ENCODE results near the gene MRTO4. TPM values are rescaled to one million over a fixed set of nuclear protein-coding genes. Genes with fewer than 3 reads are reported as not detected.

Gene MRTO4
- total RNA-seq, 1 donor from 2014 or later: 41.0 TPM

DNA sequence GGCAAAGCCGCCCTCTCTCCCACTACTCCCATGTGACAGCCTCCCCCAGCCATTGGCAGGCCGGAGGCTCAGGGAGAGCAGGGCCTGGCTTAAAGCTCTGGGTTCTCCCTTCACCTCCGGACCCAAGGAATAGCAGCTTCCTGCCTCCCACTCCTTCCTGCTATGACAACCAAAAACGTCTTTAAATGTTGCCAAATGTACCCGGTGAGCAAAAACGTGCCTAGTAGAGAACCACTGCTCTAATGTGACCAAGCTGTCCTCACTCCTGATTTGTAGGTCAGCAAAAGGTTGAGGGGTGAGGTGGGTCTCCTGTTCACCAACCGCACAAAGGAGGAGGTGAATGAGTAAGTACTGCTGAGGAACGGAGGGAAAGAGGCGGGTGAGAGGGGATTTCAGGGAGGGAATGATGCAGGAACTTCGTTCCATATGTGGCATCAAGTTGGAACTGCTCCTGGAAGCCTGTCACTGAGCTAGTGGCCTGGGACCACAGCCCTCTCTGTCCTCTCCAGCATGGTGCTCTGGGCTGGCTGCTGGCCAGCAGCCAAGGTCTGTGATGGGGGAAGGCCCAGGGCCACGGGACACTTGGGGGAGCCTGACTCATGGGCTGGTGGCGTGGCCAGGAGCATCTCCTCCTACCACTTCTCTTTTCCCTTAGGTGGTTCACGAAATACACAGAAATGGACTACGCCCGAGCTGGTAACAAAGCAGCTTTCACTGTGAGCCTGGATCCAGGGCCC lies 5.7 kb downstream of the MRTO4 start:
- no peak overlapping the region for H2AFZ ChIP-seq (ENCODE audit: low read depth, low read length)
- no peaks in the 10 kb centered on the region for H3K9me3 ChIP-seq (ENCODE audit: insufficient read depth, low read depth, low read length)
- TF ChIP-seq CTCF (IDR thresholded peaks at IDR 0.05; ENCODE audit: insufficient read depth, low read depth, low read length): no peak
- TF ChIP-seq EZH2 (IDR thresholded peaks at IDR 0.05; ENCODE audit: insufficient read depth, low read length): no peak
- H3K27me3 Mint-ChIP-seq (ENCODE audit: low read depth, unreplicated experiment): no peaks in the 10 kb centered on the region
- H3K9me3 Mint-ChIP-seq (ENCODE audit: unreplicated experiment): no peaks in the 10 kb centered on the region
- H3K4me3 ChIP-seq (ENCODE audit: insufficient read depth, low read depth, low read length): no peak overlapping the region
- FAIRE-seq (no peak), DNase-seq (ENCODE audit: low read depth) (no peak)
- H4K20me1 ChIP-seq (ENCODE audit: insufficient read depth, low read length): peaks cover 30% of the 10 kb centered on the region
- H3K27me3 ChIP-seq (ENCODE audit: insufficient read depth, low read length): no peaks in the 10 kb centered on the region
- H3K4me3 Mint-ChIP-seq (ENCODE audit: unreplicated experiment): no peak overlapping the region
- no peak overlapping the region for H3K4me2 ChIP-seq (ENCODE audit: low read length)
- H3K36me3 ChIP-seq (ENCODE audit: insufficient read depth, low read length): peaks cover 19% of the 10 kb centered on the region
- H3K4me1 Mint-ChIP-seq (ENCODE audit: low read depth, unreplicated experiment): peaks cover 21% of the 10 kb centered on the region
- H3K27ac ChIP-seq (ENCODE audit: low read depth, low read length): no peak overlapping the region
- H3K79me2 ChIP-seq (ENCODE audit: insufficient read depth, low read length): peaks cover 37% of the 10 kb centered on the region
- H3K36me3 Mint-ChIP-seq (ENCODE audit: low read depth, unreplicated experiment): peaks cover 21% of the 10 kb centered on the region
- no peak overlapping the region for H3K27ac Mint-ChIP-seq (ENCODE audit: unreplicated experiment)
- H3K4me1 ChIP-seq (ENCODE audit: insufficient read depth, low read length): peaks cover 29% of the 10 kb centered on the region
- H3K9ac ChIP-seq (ENCODE audit: low read length): no peak overlapping the region

DNA sequence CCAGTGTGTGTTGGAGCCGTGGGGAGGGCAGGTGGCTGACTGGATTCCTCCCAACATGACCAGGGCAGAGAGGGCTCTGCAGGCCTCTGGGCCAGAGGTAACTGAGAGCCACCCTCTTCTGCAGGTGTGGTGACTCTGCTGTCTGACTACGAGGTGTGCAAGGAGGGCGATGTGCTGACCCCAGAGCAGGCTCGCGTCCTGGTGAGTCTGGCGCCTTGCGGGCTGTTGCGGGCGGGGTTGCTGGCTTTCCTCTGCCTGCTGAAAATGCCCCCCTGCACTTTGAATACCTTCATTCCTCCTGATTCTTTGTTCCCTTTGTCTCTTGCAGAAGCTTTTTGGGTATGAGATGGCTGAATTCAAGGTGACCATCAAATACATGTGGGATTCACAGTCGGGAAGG lies 6.7 kb downstream of the MRTO4 start:
- peaks cover 19% of the 10 kb centered on the region for H3K4me1 ChIP-seq (ENCODE audit: insufficient read depth, low read length)
- H3K79me2 ChIP-seq (ENCODE audit: insufficient read depth, low read length): peaks cover 27% of the 10 kb centered on the region
- H3K9me3 ChIP-seq (ENCODE audit: insufficient read depth, low read depth, low read length): no peaks in the 10 kb centered on the region
- no peaks in the 10 kb centered on the region for H3K27me3 ChIP-seq (ENCODE audit: insufficient read depth, low read length)
- Mint-ChIP-seq H3K9me3 (ENCODE audit: unreplicated experiment) (no peaks in the 10 kb centered on the region), H3K4me1 (ENCODE audit: low read depth, unreplicated experiment) (peaks cover 16% of the 10 kb centered on the region), H3K27ac (ENCODE audit: unreplicated experiment) (no peak overlapping the region), H3K36me3 (ENCODE audit: low read depth, unreplicated experiment) (peaks cover 16% of the 10 kb centered on the region), H3K27me3 (ENCODE audit: low read depth, unreplicated experiment) (no peaks in the 10 kb centered on the region), H3K4me3 (ENCODE audit: unreplicated experiment) (no peak overlapping the region)
- peaks cover 19% of the 10 kb centered on the region for H3K36me3 ChIP-seq (ENCODE audit: insufficient read depth, low read length)
- no peak for TF ChIP-seq CTCF (IDR thresholded peaks at IDR 0.05; ENCODE audit: insufficient read depth, low read depth, low read length)
- no peak overlapping the region for H3K4me2 ChIP-seq (ENCODE audit: low read length)
- H4K20me1 ChIP-seq (ENCODE audit: insufficient read depth, low read length): peaks cover 23% of the 10 kb centered on the region
- no peak overlapping the region for H3K4me3 ChIP-seq (ENCODE audit: insufficient read depth, low read depth, low read length)
- H3K27ac ChIP-seq (ENCODE audit: low read depth, low read length): no peak overlapping the region
- no peak overlapping the region for H2AFZ ChIP-seq (ENCODE audit: low read depth, low read length)
- no peak for DNase-seq (ENCODE audit: low read depth)
- no peak for FAIRE-seq
- no peak overlapping the region for H3K9ac ChIP-seq (ENCODE audit: low read length)
